SJCRH30 (cell line): ENCODE results near the gene LZTS3. TPM values are rescaled to one million over a fixed set of nuclear protein-coding genes. Genes with fewer than 3 reads are reported as not detected.

Experiments
- DNase-seq, 2 experiments: peaks; one replicate each; pipeline ENCODE4 v3.0.0-alpha.2; 2015 to 2020
- H3K27ac ChIP-seq: fragments of 250-450 bp; sonication (Bioruptor Pico); 2 replicates; pipeline ENCODE4 v1.5.1; 2020; ENCODE audit warnings: mild to moderate bottlenecking, moderate library complexity
- H3K27me3 ChIP-seq: fragments of 250-450 bp; sonication (Bioruptor Pico); 2 replicates; pipeline ENCODE4 v1.5.1; 2020; ENCODE audit warnings: mild to moderate bottlenecking, moderate library complexity
- H3K36me3 ChIP-seq: fragments of 250-450 bp; sonication (Bioruptor Pico); 2 replicates; pipeline ENCODE4 v1.5.1; 2020; ENCODE audit warnings: mild to moderate bottlenecking, moderate library complexity
- H3K4me1 ChIP-seq: fragments of 250-450 bp; sonication (Bioruptor Pico); 2 replicates; pipeline ENCODE4 v1.5.1; 2020; ENCODE audit warnings: mild to moderate bottlenecking, moderate library complexity
- H3K4me3 ChIP-seq: fragments of 250-450 bp; sonication (Bioruptor Pico); 2 replicates; pipeline ENCODE4 v1.5.1; 2020; ENCODE audit warnings: mild to moderate bottlenecking, moderate library complexity
- H3K9me3 ChIP-seq: fragments of 250-450 bp; sonication (Bioruptor Pico); replicated peaks from 2 replicates; pipeline ENCODE4 v1.5.1; 2020; ENCODE audit warnings: mild to moderate bottlenecking, moderate library complexity
- total RNA-seq: library from RNA; depleted of rRNA; stranded (reverse); fragments of >200 nt; shearing (Covaris generic); gene quantifications from 2 replicates; pipeline ENCODE4 v1.2.3, GENCODE V29; 2014

Gene LZTS3
- total RNA-seq, 1 experiment from 2014 or later: 3.2 TPM

DNA sequence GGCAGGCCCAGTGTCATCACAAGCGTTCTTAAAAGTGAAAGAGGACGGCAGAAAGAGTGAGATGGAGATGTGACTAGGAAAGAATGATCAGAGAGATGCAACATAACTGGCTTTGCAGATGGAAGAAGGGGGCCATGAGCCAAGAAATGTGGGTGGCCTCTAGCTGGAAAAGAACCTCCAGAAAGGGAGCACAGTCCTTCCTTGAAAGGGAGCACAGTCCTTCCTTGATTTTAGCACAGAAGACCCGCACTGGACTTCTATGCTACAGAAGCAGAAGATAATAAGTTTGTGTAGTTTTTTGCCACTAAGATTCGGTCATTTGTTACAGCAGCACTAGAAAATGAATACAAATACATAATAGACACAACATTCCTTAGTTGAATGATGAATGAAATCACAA, 7.0 kb upstream of the LZTS3 start:
- H3K27me3 ChIP-seq: no peaks in the 10 kb centered on the region
- H3K36me3 ChIP-seq: no peaks in the 10 kb centered on the region
- H3K9me3 ChIP-seq: no peaks in the 10 kb centered on the region
- H3K4me3 ChIP-seq: no peak overlapping the region
- no peak for DNase-seq
- peaks cover 2% of the 10 kb centered on the region for H3K4me1 ChIP-seq
- no peak overlapping the region for H3K27ac ChIP-seq

DNA sequence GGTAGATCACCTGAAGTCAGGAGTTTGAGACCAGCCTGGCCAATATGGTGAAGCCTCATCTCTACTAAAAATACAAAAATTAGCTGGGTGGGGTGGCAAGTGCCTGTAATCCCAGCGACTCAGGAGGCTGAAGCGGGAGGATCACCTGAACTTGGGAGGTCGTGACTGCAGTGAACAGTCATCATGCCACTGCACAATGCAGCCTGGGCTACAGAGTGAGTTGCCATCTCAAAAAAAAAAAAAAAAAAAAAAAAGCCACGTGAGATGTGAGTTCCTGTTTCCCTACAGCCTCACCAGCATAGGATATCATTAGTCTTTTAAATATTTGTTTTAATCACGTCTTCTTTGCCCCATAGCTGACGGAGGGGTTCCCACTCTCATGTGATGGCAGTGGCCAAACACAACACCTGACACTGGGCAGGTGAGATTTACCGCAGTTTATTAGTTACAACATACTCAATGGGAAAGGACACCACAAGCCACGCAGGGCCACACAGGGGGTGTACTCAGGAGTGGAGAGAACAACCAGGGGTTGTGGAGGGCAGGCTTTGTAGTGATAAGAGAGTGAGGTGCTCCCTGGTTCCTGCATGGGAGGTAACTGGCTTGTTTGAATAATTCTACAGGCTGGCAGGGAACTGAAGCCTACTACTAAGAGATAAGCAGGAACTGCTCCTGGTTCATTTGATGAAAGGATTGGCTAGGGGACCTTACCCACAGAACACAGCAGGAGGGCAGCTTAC, 4.6 kb upstream of the LZTS3 start:
- Histone ChIP-seq H3K27ac (no peak overlapping the region), H3K9me3 (no peaks in the 10 kb centered on the region), H3K27me3 (no peaks in the 10 kb centered on the region), H3K4me3 (no peak overlapping the region), H3K36me3 (no peaks in the 10 kb centered on the region), H3K4me1 (peaks cover 8% of the 10 kb centered on the region)
- DNase-seq: no peak

GRCh38 chr20:3175270-3175669, 1.9 kb upstream of the LZTS3 start:
- H3K36me3 ChIP-seq: no peaks in the 10 kb centered on the region
- DNase-seq: no peak
- H3K4me3 ChIP-seq: no peak overlapping the region
- no peak overlapping the region for H3K27ac ChIP-seq
- no peaks in the 10 kb centered on the region for H3K9me3 ChIP-seq
- H3K27me3 ChIP-seq: no peaks in the 10 kb centered on the region
- H3K4me1 ChIP-seq: peaks cover 8% of the 10 kb centered on the region

- no peaks in the 10 kb centered on the region for H3K9me3 ChIP-seq
- no peak overlapping the region for H3K27ac ChIP-seq
- peak overlapping the region; percentile 89 for H3K4me3 ChIP-seq
- peaks cover 8% of the 10 kb centered on the region for H3K4me1 ChIP-seq
- peak in 1 of 2 experiments; percentile 46 for DNase-seq
- no peaks in the 10 kb centered on the region for H3K36me3 ChIP-seq
- no peaks in the 10 kb centered on the region for H3K27me3 ChIP-seq
These were observed 1.3 kb upstream of the LZTS3 start for GRCh38 chr20:3174442-3175261.

DNA sequence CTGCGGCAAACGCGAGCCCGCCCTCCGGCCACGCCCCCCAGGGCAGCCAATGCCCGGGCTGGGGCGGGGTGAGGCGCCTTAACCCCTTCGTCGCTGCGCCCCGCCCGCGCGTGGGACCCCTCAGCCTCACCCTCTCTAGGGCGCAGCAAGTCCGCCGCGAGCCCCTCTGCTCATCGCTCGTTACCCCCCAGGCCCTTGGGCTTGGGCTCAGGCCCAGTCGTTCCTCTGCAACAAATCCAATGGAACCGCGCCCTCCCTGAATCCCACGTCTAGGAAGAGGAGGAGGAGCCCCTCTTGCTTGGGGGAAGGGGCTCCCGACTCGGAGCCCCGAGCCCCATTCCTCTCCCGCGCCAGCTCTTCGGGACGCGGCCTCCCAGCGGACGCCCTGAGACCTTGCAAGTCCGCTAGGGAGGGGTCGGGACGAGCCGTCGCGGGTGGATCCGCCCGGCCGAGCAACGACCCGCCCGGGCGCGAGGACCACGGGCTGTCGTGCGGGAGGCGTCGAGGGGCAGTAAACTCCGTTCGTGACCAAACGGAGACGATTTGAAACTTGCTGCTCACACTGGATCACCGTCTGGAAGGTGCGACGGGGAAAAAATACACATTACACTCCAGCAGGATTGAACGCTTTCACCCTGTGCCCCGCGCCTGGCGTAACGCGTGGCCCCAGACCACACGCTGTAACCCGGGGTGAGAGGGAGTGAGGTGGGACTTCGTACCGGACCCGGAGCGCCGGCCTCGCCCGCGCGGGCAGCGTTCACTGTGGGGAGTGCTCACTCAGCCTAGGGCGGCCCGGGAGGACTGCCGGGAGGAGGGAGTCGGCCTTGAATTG, 477 bp upstream of the LZTS3 start:
- DNase-seq: peak; percentile 89 to 91
- no peak overlapping the region for H3K27ac ChIP-seq

DNA sequence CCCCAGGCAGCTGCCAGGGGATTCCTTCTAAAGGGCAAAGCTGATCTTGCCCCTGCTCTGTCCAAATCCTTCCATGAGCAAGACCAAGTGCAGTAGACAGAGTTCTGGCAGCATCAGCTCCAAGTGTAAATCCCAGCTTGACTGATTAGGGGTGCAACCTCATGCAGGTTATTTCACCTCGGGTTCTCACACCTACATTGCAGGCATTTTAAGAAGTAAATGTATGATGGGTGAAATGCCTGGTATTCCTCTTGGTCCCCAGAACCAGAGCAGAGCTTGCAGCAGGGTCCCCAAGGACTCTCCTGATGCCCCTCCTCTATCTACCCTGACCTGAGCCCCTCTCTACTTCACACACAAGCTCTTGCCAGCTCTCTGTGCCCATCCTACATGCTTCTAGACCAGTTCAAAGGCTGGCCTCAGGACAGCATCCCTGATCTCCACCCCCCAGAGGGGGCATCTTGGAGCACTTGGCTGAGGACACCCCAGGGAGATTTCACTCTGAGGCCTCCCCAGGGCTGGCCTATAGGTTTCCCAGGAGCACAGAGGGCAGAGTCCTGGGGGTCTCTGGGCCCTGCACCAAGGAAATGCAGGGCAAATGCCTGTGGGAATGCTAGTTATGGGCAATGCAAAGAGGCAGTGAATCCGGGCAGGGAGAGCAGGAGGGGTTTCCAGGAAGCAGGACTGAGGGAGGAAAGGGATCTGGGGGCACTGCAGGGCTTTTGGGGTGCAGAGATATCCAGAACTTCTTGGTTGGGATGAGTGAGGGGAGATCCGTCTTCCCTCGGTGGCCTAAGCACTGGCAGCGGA, 1.0 kb downstream of the LZTS3 start:
- Histone ChIP-seq H3K27me3 (no peaks in the 10 kb centered on the region), H3K9me3 (no peaks in the 10 kb centered on the region), H3K36me3 (no peaks in the 10 kb centered on the region), H3K4me3 (peak overlapping the region; percentile 89), H3K27ac (no peak overlapping the region), H3K4me1 (peaks cover 8% of the 10 kb centered on the region)
- no peak for DNase-seq

More for the DNA sequence above, 477 bp upstream of the LZTS3 start:
- peak overlapping the region; percentile 89 for H3K4me3 ChIP-seq
- H3K4me1 ChIP-seq: peaks cover 8% of the 10 kb centered on the region
- no peaks in the 10 kb centered on the region for H3K9me3 ChIP-seq
- H3K27me3 ChIP-seq: no peaks in the 10 kb centered on the region
- H3K36me3 ChIP-seq: no peaks in the 10 kb centered on the region

DNA sequence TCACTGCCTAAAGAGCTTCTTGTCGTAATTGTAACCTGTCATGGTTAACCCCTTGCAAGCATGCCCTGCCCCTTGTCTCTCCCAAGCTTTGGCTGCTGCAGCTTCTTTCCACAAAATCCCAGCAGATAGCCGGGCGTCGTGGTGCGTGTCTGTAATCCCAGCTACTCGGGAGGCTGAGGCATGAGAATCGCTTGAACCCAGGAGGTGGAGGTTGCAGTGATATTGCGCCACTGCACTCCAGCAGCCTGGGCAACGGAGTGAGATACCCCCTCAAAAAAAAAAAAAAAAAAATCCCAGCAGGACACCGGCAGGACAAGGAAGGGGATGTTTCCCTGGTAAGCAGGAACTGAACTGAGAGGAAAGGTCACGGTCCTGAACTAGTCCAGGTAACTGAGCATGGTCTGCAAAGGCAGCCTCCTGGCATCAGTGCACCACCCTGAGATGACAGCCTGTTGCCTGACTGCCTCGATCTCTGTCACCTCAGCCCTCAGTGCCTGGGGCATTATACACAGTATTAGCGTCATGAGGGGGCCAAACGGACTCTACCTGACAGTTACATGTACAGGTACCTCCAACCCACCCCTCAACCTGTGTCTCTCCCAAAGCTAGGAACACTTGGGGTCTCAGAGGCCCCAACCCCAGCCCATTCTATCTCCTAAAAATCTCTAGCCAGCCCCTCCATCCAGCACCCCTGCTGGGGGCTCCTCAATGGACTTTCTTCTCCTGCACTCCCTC, 1.8 kb downstream of the LZTS3 start:
- Histone ChIP-seq H3K36me3 (no peaks in the 10 kb centered on the region), H3K4me1 (peaks cover 8% of the 10 kb centered on the region), H3K27me3 (no peaks in the 10 kb centered on the region), H3K27ac (no peak overlapping the region), H3K9me3 (no peaks in the 10 kb centered on the region), H3K4me3 (no peak overlapping the region)
- DNase-seq: no peak

GRCh38 chr20:3168829-3169590, 4.3 kb downstream of the LZTS3 start:
- Histone ChIP-seq H3K4me1 (peaks cover 4% of the 10 kb centered on the region; the same call in 1 of the 2 replicates), H3K4me3 (no peak overlapping the region), H3K9me3 (no peaks in the 10 kb centered on the region), H3K36me3 (no peaks in the 10 kb centered on the region), H3K27me3 (no peaks in the 10 kb centered on the region), H3K27ac (no peak overlapping the region)
- DNase-seq: no peak

GRCh38 chr20:3168079-3168828, 5.1 kb downstream of the LZTS3 start:
- Histone ChIP-seq H3K4me3 (no peak overlapping the region), H3K36me3 (no peaks in the 10 kb centered on the region), H3K27me3 (no peaks in the 10 kb centered on the region), H3K27ac (no peak overlapping the region), H3K4me1 (peaks cover 4% of the 10 kb centered on the region; the same call in 1 of the 2 replicates), H3K9me3 (no peaks in the 10 kb centered on the region)
- DNase-seq: no peak

- Histone ChIP-seq H3K9me3 (no peaks in the 10 kb centered on the region), H3K4me1 (peaks cover 4% of the 10 kb centered on the region), H3K36me3 (no peaks in the 10 kb centered on the region), H3K27me3 (no peaks in the 10 kb centered on the region), H3K4me3 (no peak overlapping the region), H3K27ac (no peak overlapping the region)
- DNase-seq: no peak
These were observed 5.6 kb downstream of the LZTS3 start for GRCh38 chr20:3167738-3168078.

DNA sequence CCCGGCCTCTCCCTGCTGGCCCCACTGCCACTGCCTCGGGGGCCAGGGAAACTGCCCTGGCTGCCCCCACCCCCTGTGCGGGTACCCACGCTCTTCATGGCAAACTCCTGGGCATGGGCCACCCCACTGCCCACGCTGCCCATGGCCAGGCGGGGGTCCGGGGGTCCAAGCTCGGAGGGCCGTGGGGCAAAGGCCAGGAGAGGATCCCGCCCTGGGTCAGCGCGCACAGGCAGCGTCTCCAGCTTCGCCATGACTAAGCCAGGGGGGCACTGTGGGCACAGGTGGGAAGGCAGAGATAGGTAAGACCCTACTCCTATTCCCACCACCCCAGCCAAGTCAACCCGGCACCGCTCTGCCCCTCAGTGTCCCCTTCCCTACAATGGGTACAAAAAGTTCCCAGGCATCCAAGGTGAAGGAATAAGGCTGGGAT, 6.4 kb downstream of the LZTS3 start:
- H3K4me1 ChIP-seq: peaks cover 4% of the 10 kb centered on the region
- no peak overlapping the region for H3K27ac ChIP-seq
- H3K4me3 ChIP-seq: no peak overlapping the region
- DNase-seq: no peak
- H3K27me3 ChIP-seq: no peaks in the 10 kb centered on the region
- H3K9me3 ChIP-seq: no peaks in the 10 kb centered on the region
- H3K36me3 ChIP-seq: no peaks in the 10 kb centered on the region

GRCh38 chr20:3166338-3166912, 6.9 kb downstream of the LZTS3 start:
- H3K9me3 ChIP-seq: no peaks in the 10 kb centered on the region
- H3K4me1 ChIP-seq: peaks cover 4% of the 10 kb centered on the region
- H3K4me3 ChIP-seq: no peak overlapping the region
- H3K27ac ChIP-seq: no peak overlapping the region
- H3K27me3 ChIP-seq: no peaks in the 10 kb centered on the region
- DNase-seq: no peak
- H3K36me3 ChIP-seq: no peaks in the 10 kb centered on the region
